Measurements from ENCODE around the gene NOC4L.

NOC4L gene

GRCh38 chr12:132171293-132171967 is 27.2 kb downstream of the NOC4L start:
- no peak for DNase-seq

- no peak for DNase-seq
Measured at GRCh38 chr12:132171968-132172521, 27.8 kb downstream of the NOC4L start.

GRCh38 chr12:132172619-132173018 is 28.4 kb downstream of the NOC4L start:
- DNase-seq = no peak

DNA sequence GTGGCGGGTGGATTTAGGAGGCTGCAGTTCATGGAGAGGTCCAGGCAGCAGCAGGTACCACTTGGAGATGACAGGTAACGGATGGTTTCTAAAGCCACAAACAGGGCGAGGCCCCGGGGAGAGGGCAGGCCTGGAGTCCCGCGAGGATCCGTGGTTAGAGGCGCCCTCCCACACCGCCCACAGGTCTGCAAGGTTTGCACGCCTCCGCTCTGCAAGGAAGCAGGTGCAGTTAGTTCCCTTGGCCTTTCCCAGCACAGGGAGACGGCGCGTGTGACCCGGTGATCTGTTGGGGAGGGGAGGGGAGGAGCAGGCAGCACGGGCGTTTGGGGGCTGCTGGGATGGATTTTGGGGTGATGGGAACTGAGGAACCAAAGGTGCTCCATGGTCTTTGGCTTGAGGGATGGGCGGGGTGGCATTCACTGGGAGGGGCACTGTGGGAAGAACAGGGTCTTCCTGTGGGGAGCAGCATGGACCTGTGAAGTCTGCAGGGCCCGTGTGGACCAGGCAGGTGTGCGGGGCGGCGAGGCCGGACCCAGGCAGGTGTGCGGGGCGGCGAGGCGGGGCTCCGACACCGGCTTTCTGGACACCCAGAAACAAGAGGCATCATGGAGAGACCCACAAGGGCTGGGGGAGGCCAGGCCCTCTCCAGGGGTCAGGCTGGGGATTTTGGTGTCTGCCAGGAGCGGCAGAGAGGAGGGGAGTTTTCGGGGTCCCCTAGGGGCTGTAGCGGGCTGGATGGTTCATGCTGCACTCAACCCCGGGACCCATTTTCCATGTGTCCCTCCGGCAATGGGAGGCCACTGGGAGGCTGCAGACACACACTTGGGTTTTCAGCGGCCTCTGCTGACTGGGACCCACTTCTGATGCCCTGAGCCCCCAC is 29.1 kb downstream of the NOC4L start:
- no peak for DNase-seq

DNA sequence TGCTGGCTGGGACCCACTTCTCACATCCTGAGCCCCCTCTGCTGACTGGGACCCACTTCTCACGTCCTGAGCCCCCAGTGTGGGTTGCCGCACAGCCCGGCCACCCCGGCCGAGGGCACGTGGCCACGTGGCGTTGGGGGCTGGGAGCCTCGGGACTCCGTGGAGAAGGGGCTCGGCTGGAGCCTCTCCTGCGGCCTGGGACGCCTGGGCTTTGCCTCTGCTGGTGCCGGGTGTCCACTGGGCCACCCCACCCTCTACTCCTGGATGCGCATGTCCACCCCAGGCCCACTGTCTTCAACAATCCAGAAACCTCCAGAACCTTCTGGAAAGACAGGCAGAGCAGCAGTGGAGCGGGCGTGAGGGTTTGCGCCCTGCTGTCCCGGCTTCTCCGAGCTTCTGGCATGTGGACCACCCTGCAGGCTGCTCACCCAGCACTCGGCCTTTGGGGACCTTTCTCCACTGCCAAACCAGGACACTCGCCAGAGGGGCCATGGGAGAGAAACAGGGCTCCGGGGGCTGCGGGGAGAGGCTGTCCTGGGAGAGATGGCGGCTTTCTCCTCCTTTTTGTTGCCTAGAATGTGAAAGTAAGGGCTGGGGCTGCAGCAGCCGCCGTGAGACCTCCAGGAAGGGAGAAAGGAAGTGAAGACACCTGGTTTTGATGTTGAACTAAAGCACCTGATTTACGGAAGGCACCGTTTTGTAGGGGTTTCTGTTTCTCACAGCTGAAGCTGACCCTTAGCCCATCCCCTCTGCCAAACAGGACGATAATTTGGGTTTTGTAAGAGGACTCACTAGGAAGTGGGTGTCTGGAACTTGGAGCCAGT is 30.0 kb downstream of the NOC4L start:
- DNase-seq = no peak

- no peak for DNase-seq
Measured at GRCh38 chr12:132174839-132175490, 30.7 kb downstream of the NOC4L start.

DNA sequence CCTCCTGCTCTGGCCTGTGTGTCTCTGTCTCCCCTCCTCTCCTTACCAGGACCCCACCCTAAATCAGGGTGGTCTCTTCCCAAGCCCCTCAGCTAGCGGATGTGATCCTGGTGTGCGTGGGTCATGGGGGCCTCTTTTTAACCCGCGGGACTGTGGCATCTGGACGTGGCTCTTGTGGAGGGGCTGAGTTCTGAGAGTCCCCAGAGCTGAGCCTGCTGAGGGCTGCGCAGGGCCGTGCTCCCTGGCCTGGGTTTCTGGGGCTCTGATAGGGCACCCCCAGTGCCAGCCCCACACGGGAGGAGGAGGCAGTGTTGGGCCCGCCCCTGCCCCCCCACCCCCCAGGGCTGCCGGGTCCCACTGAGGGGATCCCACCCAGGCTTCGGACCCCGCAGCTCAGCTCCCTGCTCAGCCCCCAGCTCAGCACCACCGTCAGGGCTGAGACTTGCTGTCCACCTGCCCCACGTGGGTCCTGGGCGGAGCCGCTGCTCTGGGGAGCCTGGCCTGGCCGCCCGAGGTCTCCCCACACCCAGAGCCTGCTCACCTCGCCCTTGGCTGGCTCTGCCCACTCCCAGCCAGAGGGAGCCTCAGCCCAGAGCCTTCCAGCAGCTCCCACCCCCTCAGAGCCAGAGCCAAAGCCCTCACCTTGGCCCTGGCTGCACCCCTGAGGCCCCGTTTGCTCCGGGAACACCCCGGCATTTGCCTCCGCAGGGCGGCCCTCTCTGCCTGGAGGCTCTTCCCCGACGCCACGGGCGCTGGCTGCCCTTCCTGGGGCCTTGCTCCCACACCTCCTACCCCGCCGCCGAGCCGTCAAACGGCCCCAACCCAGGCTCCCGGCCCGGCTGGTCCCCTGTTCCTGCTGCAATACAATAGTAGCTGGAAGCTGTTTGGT is 31.5 kb downstream of the NOC4L start:
- no peak for DNase-seq

DNA sequence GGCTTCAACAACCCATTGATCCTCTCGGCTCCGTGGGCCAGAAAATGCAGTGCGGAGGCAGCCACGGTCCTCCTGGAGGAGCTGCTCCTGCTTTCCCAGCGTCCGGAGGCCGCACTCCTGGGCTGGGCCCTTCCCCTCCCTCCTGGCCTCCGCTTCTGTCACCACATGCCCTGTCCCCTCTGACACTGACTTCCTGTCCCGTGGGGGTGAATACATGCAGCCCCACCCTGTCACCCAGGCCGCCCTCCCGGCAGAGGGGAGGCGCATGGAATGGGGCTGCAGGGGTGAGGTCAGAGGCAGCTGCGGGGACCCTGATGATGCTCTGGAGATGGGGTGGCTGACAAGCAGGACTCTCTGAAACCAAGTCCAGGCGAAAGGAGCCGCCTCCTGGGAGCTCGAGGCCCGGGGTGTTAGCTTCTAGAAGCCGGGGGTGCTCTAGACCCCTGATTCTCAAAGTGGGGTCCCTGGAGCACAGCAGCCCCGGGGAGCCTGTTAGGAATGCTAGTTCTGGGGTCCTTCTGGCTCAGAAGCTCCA is 32.2 kb downstream of the NOC4L start:
- no peak for DNase-seq

DNA sequence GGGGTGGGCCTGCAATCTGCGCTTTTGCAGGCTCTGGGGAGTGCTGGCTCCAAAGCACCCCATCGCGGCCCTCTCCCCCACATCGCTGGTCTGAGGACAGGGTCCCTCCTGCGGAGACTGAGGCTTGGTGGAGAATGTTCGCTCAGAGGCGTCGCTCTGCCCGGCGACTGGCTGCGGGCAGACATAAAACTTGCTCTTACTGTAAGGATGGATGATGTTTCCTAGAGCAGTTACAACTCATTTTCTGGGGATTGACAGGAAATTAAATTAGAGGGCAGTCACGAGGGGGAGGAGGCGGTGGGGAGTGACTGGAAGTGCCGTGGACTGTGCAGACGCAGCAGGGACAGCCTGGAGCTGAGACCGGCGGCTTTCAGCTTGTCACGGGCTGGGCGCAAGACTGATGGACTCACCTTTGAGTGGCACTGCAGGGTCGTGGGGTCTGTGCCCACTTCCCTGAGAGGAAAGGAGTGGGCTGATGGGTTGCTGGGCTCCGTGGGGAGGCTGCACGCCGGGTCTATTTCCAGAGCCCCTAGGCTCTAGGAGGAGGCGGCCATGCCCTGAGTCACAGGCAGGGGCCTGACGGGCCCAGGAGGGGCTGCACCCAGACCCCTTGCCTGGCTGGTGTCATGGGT is 32.8 kb downstream of the NOC4L start:
- DNase-seq = no peak

- DNase-seq = no peak
Measured at GRCh38 chr12:132178316-132178715, 34.1 kb downstream of the NOC4L start.

DNA sequence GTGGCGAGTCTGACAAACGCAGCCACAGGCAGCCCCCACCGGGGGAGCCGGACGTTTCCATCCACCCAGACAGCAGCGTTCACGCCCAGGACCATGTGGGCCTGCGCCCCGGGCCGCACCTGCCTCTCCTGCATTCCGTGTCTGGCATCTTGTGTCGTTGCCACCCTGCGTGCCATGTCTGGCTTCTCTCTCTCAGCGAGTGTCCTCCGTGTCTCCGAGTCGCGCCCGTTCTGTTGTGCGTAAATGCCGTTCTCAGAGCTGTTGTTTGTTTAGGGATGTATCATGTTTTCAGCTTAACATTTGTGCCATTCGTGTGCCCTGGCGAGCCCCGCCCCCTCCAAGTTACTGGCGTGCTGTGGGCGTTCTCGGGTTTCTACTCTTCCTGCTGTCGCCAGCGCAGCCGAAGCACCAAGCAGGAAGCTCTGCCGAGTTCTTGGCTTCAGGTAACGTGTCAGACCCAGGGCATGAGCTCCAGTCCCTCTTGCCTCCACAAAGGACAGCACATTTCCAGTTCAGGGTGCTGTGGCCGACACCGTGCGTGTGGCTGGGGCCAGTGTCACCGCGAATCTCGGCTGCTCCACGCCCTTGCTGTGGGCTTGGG is 34.6 kb downstream of the NOC4L start:
- DNase-seq = no peak

- no peak for DNase-seq
Measured at GRCh38 chr12:132179431-132180362, 35.4 kb downstream of the NOC4L start.

- DNase-seq = no peak
Measured at GRCh38 chr12:132180648-132181546, 36.6 kb downstream of the NOC4L start.

GRCh38 chr12:132181570-132182200 is 37.4 kb downstream of the NOC4L start:
- DNase-seq = no peak

DNA sequence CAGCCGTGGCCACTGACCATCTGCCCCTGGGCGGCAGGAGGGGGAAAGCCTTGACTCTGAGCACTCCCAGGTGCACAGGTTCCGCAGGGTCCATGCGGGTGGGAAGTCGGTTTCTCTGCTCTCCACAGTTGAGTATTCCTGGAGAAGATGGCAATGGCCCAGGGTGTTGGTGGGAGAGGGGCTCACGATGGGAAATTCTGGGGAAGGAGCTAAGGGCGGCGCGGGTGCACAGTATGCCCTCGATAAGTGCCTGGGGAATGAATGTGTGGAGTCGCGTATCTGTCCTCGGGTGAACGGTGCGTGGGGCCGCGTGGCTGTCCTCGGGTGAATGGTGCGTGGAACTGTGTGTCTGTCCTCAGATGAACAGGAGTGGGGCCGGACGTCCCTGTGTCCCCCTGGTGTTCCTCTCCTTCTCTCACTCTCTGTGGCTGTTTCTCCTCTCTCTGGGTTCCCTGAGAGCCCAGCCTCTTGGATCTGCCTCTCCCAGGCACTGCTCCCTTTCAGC is 38.0 kb downstream of the NOC4L start:
- no peak for DNase-seq

- no peak for DNase-seq
Measured at GRCh38 chr12:132182711-132183365, 38.6 kb downstream of the NOC4L start.

- no peak for DNase-seq
Measured at GRCh38 chr12:132185705-132186104, 41.4 kb downstream of the NOC4L start.
